ENCODE measurements around the gene PNPLA2.

Gene PNPLA2, protein sequence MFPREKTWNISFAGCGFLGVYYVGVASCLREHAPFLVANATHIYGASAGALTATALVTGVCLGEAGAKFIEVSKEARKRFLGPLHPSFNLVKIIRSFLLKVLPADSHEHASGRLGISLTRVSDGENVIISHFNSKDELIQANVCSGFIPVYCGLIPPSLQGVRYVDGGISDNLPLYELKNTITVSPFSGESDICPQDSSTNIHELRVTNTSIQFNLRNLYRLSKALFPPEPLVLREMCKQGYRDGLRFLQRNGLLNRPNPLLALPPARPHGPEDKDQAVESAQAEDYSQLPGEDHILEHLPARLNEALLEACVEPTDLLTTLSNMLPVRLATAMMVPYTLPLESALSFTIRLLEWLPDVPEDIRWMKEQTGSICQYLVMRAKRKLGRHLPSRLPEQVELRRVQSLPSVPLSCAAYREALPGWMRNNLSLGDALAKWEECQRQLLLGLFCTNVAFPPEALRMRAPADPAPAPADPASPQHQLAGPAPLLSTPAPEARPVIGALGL

GRCh38 chr11:818396-819128 is at the start of gene PNPLA2:
PNPLA2 (plus strand) TSS chr11:818914; CDS start chr11:819719, 805 bp downstream.
- DNase-seq: no peak

DNA sequence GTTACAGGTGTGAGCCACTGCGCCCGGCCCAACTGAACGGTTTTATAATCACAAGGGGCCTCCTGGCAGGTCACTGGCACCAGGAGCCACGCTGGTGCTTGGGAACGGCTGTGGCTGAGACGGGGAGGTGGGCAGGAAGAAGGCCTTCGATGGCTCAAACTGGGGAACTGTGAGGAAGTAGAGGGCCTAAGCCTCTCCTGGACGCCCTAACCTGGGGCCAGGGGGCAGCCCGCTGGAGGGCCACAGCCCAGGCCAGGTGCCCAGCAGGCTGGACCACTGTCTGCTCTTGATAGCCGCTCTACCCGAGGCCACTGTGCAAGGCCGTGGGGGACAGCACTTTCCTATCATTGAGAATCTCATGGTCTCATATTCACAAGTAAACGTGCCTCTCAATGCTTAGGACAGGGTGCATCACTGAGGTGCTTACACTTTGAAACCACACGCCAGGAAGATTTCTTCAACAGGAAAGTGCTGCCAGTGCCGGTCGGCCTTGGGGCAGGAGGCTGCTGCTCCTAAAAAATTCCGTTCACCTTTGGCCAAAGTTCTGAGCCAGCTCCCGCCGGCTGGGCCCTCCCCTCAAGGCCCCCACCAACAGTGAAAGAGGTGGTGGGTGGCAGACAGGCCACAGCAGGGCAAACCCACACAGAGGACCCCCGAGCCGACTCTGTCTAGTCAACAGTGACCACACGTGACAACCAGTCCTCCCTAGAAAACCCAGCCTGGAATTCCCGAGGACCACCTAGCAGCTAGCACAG is 48.6 kb upstream of the PNPLA2 start:
- DNase-seq: no peak

DNA sequence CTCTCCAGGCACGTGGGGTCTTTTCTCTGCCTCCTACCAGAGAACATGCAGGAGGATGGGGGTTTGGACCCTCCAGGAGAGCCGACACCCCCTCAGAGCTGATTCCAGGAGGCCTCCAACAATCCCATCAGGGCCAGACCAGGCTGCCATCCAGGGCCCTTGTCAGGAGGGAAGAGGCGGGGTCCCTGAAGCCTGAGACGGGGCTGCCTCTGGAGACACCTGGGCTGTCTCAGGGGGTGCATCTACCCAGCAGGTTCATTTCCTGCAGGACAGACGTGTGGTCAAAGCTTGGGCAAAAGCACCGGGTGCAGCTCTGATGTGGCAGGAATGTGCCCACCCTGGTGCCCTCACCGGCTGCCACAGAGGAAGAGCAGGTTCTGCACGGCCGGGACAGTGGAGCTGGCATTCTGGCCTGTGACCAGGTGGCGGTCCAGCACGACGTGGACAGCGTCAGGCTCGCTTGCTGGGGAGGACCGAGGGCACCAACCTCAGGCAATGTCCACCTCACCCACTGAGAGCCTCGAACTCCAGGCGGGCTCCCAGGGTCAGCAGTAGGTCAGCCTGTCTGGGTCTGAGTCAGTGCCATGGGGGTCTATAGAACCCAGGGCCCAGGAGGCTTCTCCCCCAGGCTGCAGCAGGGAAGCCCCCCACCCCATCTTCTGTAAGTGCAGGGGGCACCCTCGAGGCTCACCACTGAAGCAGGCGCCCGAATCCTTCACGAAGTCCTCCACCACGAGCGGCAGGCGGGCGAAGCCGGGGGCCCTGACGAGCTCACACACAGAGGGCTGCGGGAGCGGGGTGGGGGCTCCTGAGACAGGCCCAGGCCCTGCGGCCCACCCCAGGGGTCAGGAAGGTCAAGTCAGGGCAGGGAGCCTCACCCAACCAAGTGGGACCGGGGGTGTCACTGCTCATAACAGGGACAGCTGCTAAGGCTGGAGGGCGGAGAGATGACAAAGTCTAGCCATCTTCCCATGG is 47.8 kb upstream of the PNPLA2 start:
- DNase-seq: no peak

DNA sequence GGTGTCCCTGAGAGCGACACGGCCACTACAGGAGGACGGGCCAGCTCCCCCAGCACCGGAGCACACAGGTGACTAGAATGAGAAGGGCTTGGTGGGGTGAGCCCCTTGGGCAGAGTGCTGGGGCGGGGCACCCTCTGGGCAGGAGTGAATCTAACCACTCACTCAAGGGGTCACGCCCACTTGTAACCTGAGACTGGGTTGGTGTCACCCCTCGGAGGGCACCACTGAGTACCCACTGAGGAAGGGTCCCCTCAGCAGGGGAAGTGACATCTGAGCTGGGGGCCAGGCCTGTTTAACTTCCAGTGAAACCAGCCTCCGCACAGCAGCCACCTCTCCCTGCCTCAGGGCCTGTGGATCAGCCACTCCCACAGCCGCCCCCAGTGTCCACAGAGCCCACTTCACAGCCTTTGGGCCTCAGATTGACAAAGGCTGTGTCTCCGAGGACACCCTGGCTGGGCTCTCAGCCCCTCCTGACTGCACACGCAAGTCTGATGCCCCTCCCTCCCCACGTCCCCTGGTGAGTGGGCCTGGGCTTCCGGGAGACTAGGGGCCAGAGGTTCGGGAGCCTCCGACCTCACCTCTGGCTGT is 47.0 kb upstream of the PNPLA2 start:
- no peak for DNase-seq

- no peak for DNase-seq
These were observed 46.0 kb upstream of the PNPLA2 start for GRCh38 chr11:772429-773390.

GRCh38 chr11:773425-773824 is 45.3 kb upstream of the PNPLA2 start:
- no peak for DNase-seq

DNA sequence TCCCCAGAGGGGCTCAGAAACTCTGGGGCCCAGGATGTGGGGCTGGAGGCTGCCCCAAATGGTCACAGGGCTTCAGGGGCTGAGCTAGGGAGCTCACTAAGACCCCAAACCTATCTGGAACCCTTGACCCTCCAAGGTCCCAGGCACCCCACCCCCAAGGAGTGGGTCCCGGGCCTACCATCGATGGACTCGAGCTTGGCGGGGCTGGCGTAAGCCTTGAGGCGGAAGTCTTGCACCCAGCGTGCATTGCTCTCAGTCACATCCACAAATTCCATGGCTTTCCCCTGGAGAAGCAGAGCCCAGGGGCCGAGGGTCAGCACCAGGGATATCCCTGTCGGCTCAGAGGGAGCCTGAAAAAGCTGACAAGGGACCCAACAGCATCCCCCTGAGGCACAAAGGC is 44.9 kb upstream of the PNPLA2 start:
- DNase-seq: no peak

GRCh38 chr11:774873-775592 is 43.7 kb upstream of the PNPLA2 start:
- no peak for DNase-seq

DNA sequence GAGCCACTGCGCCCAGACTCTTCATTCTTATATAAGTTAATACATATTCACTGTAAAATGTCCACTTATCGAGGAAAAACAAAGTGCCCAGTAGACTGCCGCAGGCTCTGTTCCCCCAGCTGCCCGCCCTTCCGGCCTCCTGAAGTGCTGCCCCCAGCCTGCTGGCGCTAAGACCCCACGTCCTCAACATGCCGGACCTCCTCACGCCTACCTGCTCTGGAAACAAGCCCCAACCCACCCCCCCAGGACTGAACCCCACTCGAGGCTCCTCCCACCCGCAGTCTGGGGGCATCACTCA is 42.5 kb upstream of the PNPLA2 start:
- DNase-seq: no peak

- DNase-seq: peak; percentile 56
These were observed 42.0 kb upstream of the PNPLA2 start for GRCh38 chr11:776561-777287.

GRCh38 chr11:777288-778255 is 41.1 kb upstream of the PNPLA2 start, which contains the start of gene GATD1:
GATD1 (minus strand) TSS chr11:777487; CDS start chr11:777462, 25 bp downstream.
- DNase-seq: peak; percentile 96

DNA sequence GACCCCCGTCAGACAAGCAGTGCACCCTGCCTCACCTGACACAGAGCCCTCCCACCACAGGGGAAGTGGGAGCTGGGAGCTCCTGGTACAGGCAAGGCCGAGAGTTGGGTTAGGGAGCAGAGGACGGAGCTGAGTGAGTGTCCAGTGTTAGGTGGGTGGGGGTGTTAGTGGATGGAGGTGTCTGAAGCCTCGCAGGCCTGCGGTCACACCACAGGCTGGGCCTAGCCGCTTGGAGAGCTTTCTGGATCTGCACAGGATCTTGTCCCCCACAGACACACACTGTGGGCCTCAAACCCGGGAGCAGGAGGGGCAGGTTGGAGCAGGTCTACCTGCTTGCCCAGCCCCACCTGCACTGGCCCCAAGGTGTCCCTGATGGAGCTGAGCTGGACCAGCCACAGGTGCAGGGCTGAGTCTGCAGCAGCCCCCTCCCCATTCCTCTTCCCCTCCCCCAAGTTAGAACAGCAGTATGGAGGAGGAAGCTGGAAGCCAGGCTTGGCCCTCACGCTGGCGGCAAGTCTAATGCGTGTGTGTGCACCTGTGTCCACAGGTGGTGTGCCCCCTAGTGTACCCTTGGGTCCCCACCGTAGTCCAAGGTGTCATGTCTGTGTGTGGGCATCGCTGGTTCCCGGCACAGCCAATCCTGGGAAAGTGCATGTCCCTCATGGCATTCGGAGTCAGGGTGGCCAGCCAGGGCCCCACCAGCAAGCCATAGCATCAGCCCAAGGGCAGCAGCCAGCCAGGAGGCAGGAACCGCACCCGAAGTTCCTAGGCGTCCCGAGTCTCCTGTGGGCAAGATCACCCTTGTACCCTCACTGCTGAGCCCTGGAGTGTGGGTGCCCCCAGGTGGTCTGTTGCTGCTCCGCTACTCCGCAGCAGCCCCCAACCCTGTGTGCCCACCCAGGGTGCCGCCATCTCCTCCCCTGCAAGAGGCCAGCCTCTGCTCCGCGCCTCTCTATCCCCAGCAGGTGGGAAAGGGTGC is 39.4 kb upstream of the PNPLA2 start:
- DNase-seq: no peak

- no peak for DNase-seq
These were observed 38.7 kb upstream of the PNPLA2 start for GRCh38 chr11:779955-780532.

- no peak for DNase-seq
These were observed 36.2 kb upstream of the PNPLA2 start for GRCh38 chr11:782264-783174.

DNA sequence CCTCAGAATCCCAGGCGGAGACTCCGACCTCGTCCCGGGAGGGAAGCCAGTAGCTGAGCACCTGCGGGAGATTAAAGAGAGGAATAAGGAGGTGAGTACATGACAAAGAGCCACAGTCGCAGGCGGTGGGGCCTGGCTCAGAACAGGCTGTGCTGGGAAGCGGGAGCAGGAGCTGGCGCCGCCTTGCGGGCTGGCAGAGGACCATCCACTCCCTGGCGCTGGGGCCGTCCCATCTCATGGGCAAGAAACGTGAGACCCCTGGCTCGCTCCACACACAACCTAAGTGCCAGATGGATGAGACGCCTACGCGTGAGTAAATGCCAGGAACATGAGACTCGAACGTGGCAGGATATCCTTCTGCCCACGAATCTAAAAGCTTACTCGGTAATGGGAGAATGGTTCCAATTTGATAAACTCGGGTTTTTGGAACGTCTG is 35.1 kb upstream of the PNPLA2 start:
- DNase-seq: no peak

Measured in activated CD4-positive, alpha-beta T cell treated with anti-CD3 and anti-CD28 coated beads for 48 hours (primary cell).